22Rv1 (cell line): ENCODE data around the gene TMX3.

Experiments used
- ZFX ChIP-seq: fragments of 450-650 bp; IDR thresholded peaks from 2 replicates; pipeline ENCODE4 v1.6.1; 2017; ENCODE audit warnings: antibody characterized with exemption, borderline replicate concordance
- TF ChIP-seq, protein P1 (sequence below): fragments of 450-650 bp; IDR thresholded peaks from 2 replicates; pipeline ENCODE4 v1.5.1; 2017; ENCODE audit warnings: mild to moderate bottlenecking

DNA sequence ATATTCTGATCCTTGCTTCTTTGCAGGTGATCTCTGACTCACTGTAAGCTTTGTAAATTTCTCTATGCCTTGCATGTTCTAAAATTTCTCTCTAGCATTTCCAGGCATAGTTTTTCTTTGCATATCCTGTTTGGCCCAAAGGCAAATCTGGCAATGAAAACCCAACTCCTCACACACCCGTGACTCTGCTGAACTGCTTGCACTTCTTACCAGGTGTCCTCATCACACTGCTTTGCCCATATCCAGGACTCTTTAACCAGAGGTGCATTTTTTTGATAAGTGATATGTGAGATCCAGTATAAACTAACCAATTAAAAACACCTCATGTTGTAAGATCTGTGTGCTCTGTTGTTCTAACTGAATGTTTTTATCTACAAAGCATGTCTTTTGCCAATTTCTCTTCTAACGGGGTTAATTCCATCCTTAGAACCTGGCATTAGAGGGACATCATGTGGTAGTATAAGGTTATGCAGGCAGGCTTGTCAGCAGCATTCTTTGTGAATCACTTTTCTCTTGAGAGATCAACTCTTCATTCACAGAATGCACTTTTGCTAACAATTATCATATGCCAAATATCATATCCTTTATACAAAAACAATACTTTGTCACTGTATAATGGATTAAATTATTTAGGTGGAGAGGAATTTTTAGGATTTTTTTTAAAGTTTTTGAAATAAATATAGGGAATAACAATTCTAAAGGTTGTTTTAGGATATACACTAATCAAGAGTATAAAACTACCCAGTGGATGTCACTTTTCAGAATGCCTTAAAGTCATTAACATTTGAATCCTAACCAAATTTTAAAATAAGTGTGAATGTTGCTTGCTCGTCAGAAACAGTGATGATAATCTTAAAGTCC, 20.8 kb upstream of the TMX3 start:
- TF ChIP-seq, protein P1, sequence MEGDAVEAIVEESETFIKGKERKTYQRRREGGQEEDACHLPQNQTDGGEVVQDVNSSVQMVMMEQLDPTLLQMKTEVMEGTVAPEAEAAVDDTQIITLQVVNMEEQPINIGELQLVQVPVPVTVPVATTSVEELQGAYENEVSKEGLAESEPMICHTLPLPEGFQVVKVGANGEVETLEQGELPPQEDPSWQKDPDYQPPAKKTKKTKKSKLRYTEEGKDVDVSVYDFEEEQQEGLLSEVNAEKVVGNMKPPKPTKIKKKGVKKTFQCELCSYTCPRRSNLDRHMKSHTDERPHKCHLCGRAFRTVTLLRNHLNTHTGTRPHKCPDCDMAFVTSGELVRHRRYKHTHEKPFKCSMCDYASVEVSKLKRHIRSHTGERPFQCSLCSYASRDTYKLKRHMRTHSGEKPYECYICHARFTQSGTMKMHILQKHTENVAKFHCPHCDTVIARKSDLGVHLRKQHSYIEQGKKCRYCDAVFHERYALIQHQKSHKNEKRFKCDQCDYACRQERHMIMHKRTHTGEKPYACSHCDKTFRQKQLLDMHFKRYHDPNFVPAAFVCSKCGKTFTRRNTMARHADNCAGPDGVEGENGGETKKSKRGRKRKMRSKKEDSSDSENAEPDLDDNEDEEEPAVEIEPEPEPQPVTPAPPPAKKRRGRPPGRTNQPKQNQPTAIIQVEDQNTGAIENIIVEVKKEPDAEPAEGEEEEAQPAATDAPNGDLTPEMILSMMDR, result peak; percentile 81
- no peak for TF ChIP-seq ZFX
